K562 (cell line): ENCODE measurements around the gene EXOC2. TPM values are rescaled to one million over a fixed set of nuclear protein-coding genes. Genes with fewer than 3 reads are reported as not detected.

Experiments
- ATAC-seq: fragments of 200-7000 bp; cut with Tn5 transposase; 3 replicates; pipeline ENCODE4 v1.9.1; 2020; ENCODE audit warnings: moderate library complexity
- BruUV-seq: library from RNA; stranded (reverse); fragments of 400-500 nt; replicated peaks from 2 replicates; lab custom pipeline; 2021; lab: Mats Ljungman, UMichigan
- CTCF ChIA-PET: fragments of 300-600 bp; formaldehyde crosslinking; extraction: SDS; loops from one replicate; lab custom pipeline; 2021; ENCODE audit warnings: low intra/inter-chr PET ratio; lab: Yijun Ruan, JAX
- POLR2A ChIA-PET: fragments of 300-600, 350-650 bp; sonication (Branson Sonifier 250); formaldehyde crosslinking; extraction: SDS; loops from one replicate; lab custom pipeline; 2021; ENCODE audit warnings: antibody characterized with exemption, inconsistent platforms; lab: Yijun Ruan, JAX
- DNase-seq, 4 experiments: peaks; one replicate each; pipeline versions ENCODE4 v3.0.0 to v3.0.0-alpha.2; 2011 to 2018; ENCODE audit warnings: low spot score in 3 of 4, mixed read lengths in 3 of 4; ENCODE audit errors: extremely low read depth in 1 of 4
- FAIRE-seq: peaks from 2 replicates; lab custom pipeline; 2011; peaks lifted over from hg19 to GRCh38; lab: Jason Lieb, UNC
- H2AFZ ChIP-seq: 2 replicates; pipeline ENCODE4 v1.6.0; 2011; ENCODE audit warnings: low read depth, low read length, control low read depth, inconsistent platforms
- H3K27ac ChIP-seq: fragments of 200-600 bp; 3 replicates; pipeline ENCODE4 v1.8.0; 2011; ENCODE audit warnings: low read depth, mild to moderate bottlenecking, control low read depth, inconsistent platforms, low read length, moderate library complexity, mixed read lengths; ENCODE audit errors: extremely low read depth
- H3K27me3 ChIP-seq, 2 experiments: fragments of 300-600 bp in 1 of 2; 2 replicates in 1 of 2; 3 replicates in 1 of 2; pipeline versions ENCODE4 v1.6.0 to v1.8.0; 2011; ENCODE audit warnings: inconsistent platforms in 2 of 2, low read length in 2 of 2, mild to moderate bottlenecking in 1 of 2, mixed read lengths in 1 of 2, moderate library complexity in 1 of 2; ENCODE audit not compliant: control insufficient read depth in 2 of 2, insufficient read depth in 2 of 2
- H3K36me3 ChIP-seq: fragments of 300-600 bp; 3 replicates; pipeline ENCODE4 v1.8.0; 2011; ENCODE audit warnings: mild to moderate bottlenecking, low read length, inconsistent platforms; ENCODE audit not compliant: control insufficient read depth, insufficient read depth
- H3K4me1 ChIP-seq, 2 experiments: fragments of 200-600 bp in 1 of 2; replicated peaks in 1 of 2; 2 replicates in 1 of 2; 3 replicates in 1 of 2; pipeline versions ENCODE4 v1.5.1 to v1.8.0; 2011; ENCODE audit warnings: inconsistent platforms in 2 of 2, low read length in 2 of 2, mild to moderate bottlenecking in 1 of 2, mixed read lengths in 1 of 2, moderate library complexity in 1 of 2; ENCODE audit not compliant: control insufficient read depth in 2 of 2, insufficient read depth in 2 of 2
- H3K4me2 ChIP-seq: 2 replicates; pipeline ENCODE4 v1.6.1; 2011; ENCODE audit warnings: low read length, control low read depth, inconsistent platforms, mixed read lengths; ENCODE audit not compliant: insufficient read depth
- H3K4me3 ChIP-seq: fragments of 200-600 bp; sonication (generic), shearing (Covaris generic); 2 replicates; pipeline ENCODE4 v1.5.1; 2016; ENCODE audit warnings: control low read depth, inconsistent platforms
- H3K79me2 ChIP-seq: fragments of 200-600 bp; 3 replicates; pipeline ENCODE4 v1.8.0; 2011; ENCODE audit warnings: low read length, inconsistent platforms; ENCODE audit not compliant: control insufficient read depth, insufficient read depth
- H3K9ac ChIP-seq, 2 experiments: 2 replicates each; pipeline versions ENCODE4 v1.6.0 to v1.6.1; 2011; ENCODE audit warnings: low read depth in 2 of 2, low read length in 2 of 2, control low read depth in 1 of 2, inconsistent platforms in 1 of 2, mild to moderate bottlenecking in 1 of 2, mixed read lengths in 1 of 2; ENCODE audit not compliant: insufficient read depth in 1 of 2
- H3K9me1 ChIP-seq: one replicate; pipeline ENCODE4 v1.6.0; 2011; ENCODE audit warnings: inconsistent platforms, mild to moderate bottlenecking, low read length, moderate library complexity; ENCODE audit not compliant: control insufficient read depth, insufficient read depth
- H3K9me3 ChIP-seq: replicated peaks from 2 replicates; pipeline ENCODE4 v1.5.1; 2011; ENCODE audit warnings: low read depth, low read length, inconsistent platforms; ENCODE audit not compliant: control insufficient read depth, insufficient read depth
- H4K20me1 ChIP-seq: replicated peaks from 2 replicates; pipeline ENCODE4 v1.6.1; 2011; ENCODE audit warnings: low read length, inconsistent platforms, mixed read lengths; ENCODE audit not compliant: control insufficient read depth, insufficient read depth
- ADNP ChIP-seq: fragments of 200-800 bp; sonication (Bioruptor generic); IDR thresholded peaks from 2 replicates; pipeline ENCODE4 v1.6.1; 2016; ENCODE audit warnings: missing genetic modification characterization, missing compliant biosample characterization
- KDM1A ChIP-seq, 2 experiments: fragments of 450-650 bp; IDR thresholded peaks; 2 replicates each; pipeline ENCODE4 v1.6.1; 2016; ENCODE audit warnings: mild to moderate bottlenecking in 2 of 2
- MED1 ChIP-seq: sonication (generic); formaldehyde crosslinking; IDR thresholded peaks from 2 replicates; pipeline ENCODE4 v1.8.1; 2023; ENCODE audit warnings: missing genetic modification reagents, borderline replicate concordance
- RBM14 ChIP-seq: fragments of 200-400 bp; formaldehyde crosslinking; IDR thresholded peaks from 2 replicates; pipeline ENCODE4 v1.6.1; 2018; ENCODE audit warnings: low read depth, mild to moderate bottlenecking, low read length, moderate library complexity, borderline replicate concordance; ENCODE audit not compliant: insufficient read depth
- RCOR1 ChIP-seq, 2 experiments: IDR thresholded peaks; 2 replicates each; pipeline ENCODE4 v1.6.1; 2012; ENCODE audit warnings: low read depth in 2 of 2, low read length in 2 of 2, borderline replicate concordance in 1 of 2, improper control_type of control experiment in 1 of 2
- SMAD4 ChIP-seq: fragments of 250-450 bp; sonication (Bioruptor Pico); conservative IDR thresholded peaks from 2 replicates; pipeline ENCODE4 v1.8.0; 2021; ENCODE audit warnings: inconsistent platforms, mild to moderate bottlenecking, moderate library complexity
- SMARCA5 ChIP-seq: fragments of 450-650 bp; IDR thresholded peaks from 2 replicates; pipeline ENCODE4 v1.6.1; 2016
- SREBF2 ChIP-seq: sonication (generic); formaldehyde crosslinking; IDR thresholded peaks from 2 replicates; pipeline ENCODE4 v1.4.0; 2020; ENCODE audit warnings: mild to moderate bottlenecking, missing genetic modification reagents
- SUPT5H ChIP-seq: fragments of 450-650 bp; IDR thresholded peaks from 2 replicates; pipeline ENCODE4 v1.6.1; 2016
- ZKSCAN3 ChIP-seq: fragments of 250-450 bp; sonication (Bioruptor Pico); IDR thresholded peaks from 2 replicates; pipeline ENCODE4 v1.4.0; 2020
- ZNF354B ChIP-seq: fragments of 250-450 bp; sonication (Bioruptor Pico); IDR thresholded peaks from 2 replicates; pipeline ENCODE4 v1.4.0; 2020
- ZNF584 ChIP-seq: fragments of 200-800 bp; sonication (Bioruptor generic); IDR thresholded peaks from 2 replicates; pipeline ENCODE4 v1.6.1; 2016; ENCODE audit warnings: low read depth, mild to moderate bottlenecking, missing genetic modification characterization, missing compliant biosample characterization
- ZNF766 ChIP-seq: fragments of 200-800 bp; sonication (Bioruptor generic); conservative IDR thresholded peaks from 2 replicates; pipeline ENCODE4 v1.6.1; 2016; ENCODE audit warnings: missing genetic modification characterization, missing compliant biosample characterization
- WGBS: fragments of 100-300 bp; shearing (Covaris generic); methylation state at CpG from one replicate; pipeline ENCODE4 v1.1.6; 2016; ENCODE audit warnings: low coverage, mixed read lengths; ENCODE audit not compliant: insufficient coverage; ENCODE audit errors: missing lambda C conversion rate; 5-methylcytosine and 5-hydroxymethylcytosine counted together
- in situ Hi-C: fragments of 300-500 bp; cut with MboI; formaldehyde crosslinking; loops from 4 replicates; pipeline ENCODE4 v1.15.0; 2018; ENCODE audit warnings: inconsistent platforms, mixed read lengths
- intact Hi-C: fragments of 100-400 bp; cut with micrococcal nuclease; formaldehyde crosslinking; loops from 2 replicates; pipeline ENCODE4 v1.14.2; 2022
- polyA plus RNA-seq, 8 experiments: library from polyadenylated mRNA; depleted of rRNA in 4 of 8; stranded (reverse) in 5 of 8; unstranded in 3 of 8; fragments of >200 nt; fragmentation: Nextera tagmentation in 2 of 8; fragmentation: Illumina TruSeq in 1 of 8; extraction: Ambion mirVana in 2 of 8; extraction: Trizol in 1 of 8; gene quantifications; 2 replicates each; pipeline versions ENCODE4 v1.2.1 to v1.2.3, GENCODE V29; 2011 to 2014; ENCODE audit warnings: inconsistent platforms in 1 of 8, missing spikeins in 1 of 8
- total RNA-seq, 7 experiments: library from RNA; depleted of rRNA in 6 of 7; stranded (reverse); fragments of >200 nt in 6 of 7; fragmentation: Illumina TruSeq in 2 of 7; extraction: Trizol in 2 of 7; gene quantifications; 2 replicates each; pipeline versions ENCODE4 v1.2.1 to v1.2.3, GENCODE V29; 2011 to 2021; ENCODE audit warnings: low replicate concordance in 1 of 7
- TF ChIP-seq, protein P1 (sequence below): fragments of 450-650 bp; IDR thresholded peaks from 2 replicates; pipeline ENCODE4 v1.6.1; 2016; ENCODE audit warnings: low read depth, mild to moderate bottlenecking, moderate library complexity
- TF ChIP-seq, protein P2 (sequence below): fragments of 250-450 bp; sonication (Bioruptor Pico); IDR thresholded peaks from 2 replicates; pipeline ENCODE4 v1.4.0; 2020; ENCODE audit warnings: mild to moderate bottlenecking
- TF ChIP-seq, protein P3 (sequence below), 2 experiments: fragments of 450-650 bp in 1 of 2; sonication (generic) in 1 of 2; formaldehyde crosslinking; conservative IDR thresholded peaks; 2 replicates each; pipeline versions ENCODE4 v1.4.0 to v1.8.1; 2020 to 2022; ENCODE audit warnings: mild to moderate bottlenecking in 1 of 2, missing genetic modification reagents in 1 of 2
- TF ChIP-seq, protein P4 (sequence below): sonication (generic); formaldehyde crosslinking; IDR thresholded peaks from 2 replicates; pipeline ENCODE4 v1.9.0; 2022; ENCODE audit warnings: mild to moderate bottlenecking, missing genetic modification reagents

The EXOC2 gene
- total and polyA plus RNA-seq, 9 of the 15 experiments (the other 6 are each of a cell fraction or from before 2014, with no cell fraction given): 12.2 to 30.2 (median 24.2) TPM

DNA sequence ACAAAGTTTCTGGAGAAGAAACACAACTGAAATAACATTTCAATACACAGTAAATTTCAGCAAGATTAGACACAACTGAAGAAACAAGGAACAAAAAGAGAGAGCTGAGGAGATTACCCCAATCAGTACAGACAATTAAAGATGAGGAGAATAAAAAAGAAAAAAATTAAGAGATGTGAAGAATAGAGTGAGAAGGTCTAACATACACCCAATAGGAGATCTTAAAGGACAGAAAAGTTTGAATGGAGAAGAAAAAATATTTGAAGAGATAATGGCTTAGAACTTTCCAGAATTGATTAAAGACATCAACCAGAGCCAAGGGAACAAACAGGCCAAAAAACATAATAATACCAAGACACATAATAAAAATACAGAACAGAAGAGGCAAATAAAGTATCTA lies 152.4 kb downstream of the EXOC2 start (continued):
- TF ChIP-seq MED1 (CRISPR knock-in tag) (no peak), ADNP (tag) (no peak), RBM14 (no peak), SREBF2 (no peak)
- TF ChIP-seq, protein P1, sequence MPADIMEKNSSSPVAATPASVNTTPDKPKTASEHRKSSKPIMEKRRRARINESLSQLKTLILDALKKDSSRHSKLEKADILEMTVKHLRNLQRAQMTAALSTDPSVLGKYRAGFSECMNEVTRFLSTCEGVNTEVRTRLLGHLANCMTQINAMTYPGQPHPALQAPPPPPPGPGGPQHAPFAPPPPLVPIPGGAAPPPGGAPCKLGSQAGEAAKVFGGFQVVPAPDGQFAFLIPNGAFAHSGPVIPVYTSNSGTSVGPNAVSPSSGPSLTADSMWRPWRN: no peak

DNA sequence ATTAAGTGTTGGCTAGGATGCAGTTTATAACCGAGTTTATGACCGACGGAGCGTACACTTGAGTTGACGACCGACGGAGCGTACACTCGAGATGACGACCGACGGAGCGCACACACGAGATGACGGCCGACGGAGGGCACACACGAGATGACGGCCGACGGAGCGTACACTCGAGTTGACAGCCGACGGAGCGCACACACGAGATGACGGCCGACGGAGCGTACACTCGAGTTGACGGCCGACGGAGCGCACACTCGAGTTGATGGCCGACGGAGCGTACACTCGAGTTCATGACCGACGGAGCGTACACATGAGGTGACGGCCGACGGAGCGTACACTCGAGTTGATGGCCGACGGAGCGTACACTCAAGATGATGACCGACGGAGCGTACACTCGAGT lies 155.8 kb downstream of the EXOC2 start:
- H3K4me1 ChIP-seq: peaks cover 0 to 3% of the 10 kb centered on the region in 2 experiments; a peak in 1 of 5 replicates
- POLR2A ChIA-PET: no interaction called here
- CTCF ChIA-PET: no interaction called here
- H3K9me1 ChIP-seq: no peaks in the 10 kb centered on the region
- TF ChIP-seq, protein P2, sequence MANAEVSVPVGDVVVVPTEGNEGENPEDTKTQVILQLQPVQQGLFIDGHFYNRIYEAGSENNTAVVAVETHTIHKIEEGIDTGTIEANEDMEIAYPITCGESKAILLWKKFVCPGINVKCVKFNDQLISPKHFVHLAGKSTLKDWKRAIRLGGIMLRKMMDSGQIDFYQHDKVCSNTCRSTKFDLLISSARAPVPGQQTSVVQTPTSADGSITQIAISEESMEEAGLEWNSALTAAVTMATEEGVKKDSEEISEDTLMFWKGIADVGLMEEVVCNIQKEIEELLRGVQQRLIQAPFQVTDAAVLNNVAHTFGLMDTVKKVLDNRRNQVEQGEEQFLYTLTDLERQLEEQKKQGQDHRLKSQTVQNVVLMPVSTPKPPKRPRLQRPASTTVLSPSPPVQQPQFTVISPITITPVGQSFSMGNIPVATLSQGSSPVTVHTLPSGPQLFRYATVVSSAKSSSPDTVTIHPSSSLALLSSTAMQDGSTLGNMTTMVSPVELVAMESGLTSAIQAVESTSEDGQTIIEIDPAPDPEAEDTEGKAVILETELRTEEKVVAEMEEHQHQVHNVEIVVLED (CRISPR knock-in tag): no peak
- TF ChIP-seq SMAD4 (CRISPR knock-in tag): no peak
- no peak for TF ChIP-seq ZNF766 (CRISPR knock-in tag)
- no peak for TF ChIP-seq ZKSCAN3
- no peak for TF ChIP-seq SMARCA5
- no peak for TF ChIP-seq ZNF584
- TF ChIP-seq SUPT5H: no peak
- TF ChIP-seq ZNF354B (CRISPR knock-in tag): no peak
- TF ChIP-seq, protein P3, sequence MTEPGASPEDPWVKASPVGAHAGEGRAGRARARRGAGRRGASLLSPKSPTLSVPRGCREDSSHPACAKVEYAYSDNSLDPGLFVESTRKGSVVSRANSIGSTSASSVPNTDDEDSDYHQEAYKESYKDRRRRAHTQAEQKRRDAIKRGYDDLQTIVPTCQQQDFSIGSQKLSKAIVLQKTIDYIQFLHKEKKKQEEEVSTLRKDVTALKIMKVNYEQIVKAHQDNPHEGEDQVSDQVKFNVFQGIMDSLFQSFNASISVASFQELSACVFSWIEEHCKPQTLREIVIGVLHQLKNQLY (CRISPR knock-in tag; conservative IDR thresholded peaks at IDR 0.05): no peak
- TF ChIP-seq RCOR1 (IDR thresholded peaks at IDR 0.05; ENCODE audit: borderline replicate concordance in 1 of 2, low read depth in 2 of 2, low read length in 2 of 2): no peak
- no peak for TF ChIP-seq KDM1A (IDR thresholded peaks at IDR 0.05)
- TF ChIP-seq, protein P4, sequence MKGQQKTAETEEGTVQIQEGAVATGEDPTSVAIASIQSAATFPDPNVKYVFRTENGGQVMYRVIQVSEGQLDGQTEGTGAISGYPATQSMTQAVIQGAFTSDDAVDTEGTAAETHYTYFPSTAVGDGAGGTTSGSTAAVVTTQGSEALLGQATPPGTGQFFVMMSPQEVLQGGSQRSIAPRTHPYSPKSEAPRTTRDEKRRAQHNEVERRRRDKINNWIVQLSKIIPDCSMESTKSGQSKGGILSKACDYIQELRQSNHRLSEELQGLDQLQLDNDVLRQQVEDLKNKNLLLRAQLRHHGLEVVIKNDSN: no peak
- no peaks in the 10 kb centered on the region for H3K79me2 ChIP-seq
- no peak for FAIRE-seq
- H3K27ac ChIP-seq: no peak overlapping the region
- no peak overlapping the region for H3K4me2 ChIP-seq
- ATAC-seq: no peak
- H3K9ac ChIP-seq: no peak overlapping the region
- intact Hi-C loops: no loop called here
- no peak overlapping the region for H2AFZ ChIP-seq
- no peaks in the 10 kb centered on the region for H3K9me3 ChIP-seq
- 89% methylated on average over 49 of the region's 56 CpGs for WGBS
- no peaks in the 10 kb centered on the region for H3K36me3 ChIP-seq
- H3K27me3 ChIP-seq: no peaks in the 10 kb centered on the region
- in situ Hi-C loops: no loop called here
- BruUV-seq: no TSS peak
- H4K20me1 ChIP-seq: no peaks in the 10 kb centered on the region
- no peak overlapping the region for H3K4me3 ChIP-seq
- no peak for DNase-seq
